Activated T-cell treated with anti-CD3 and anti-CD28 coated beads, Interleukin-2, amount 50 U/mL, for 72 hours (primary cell): ENCODE results near the gene DHX30. TPM values are rescaled to one million over a fixed set of nuclear protein-coding genes. Genes with fewer than 3 reads are reported as not detected.

Experiments
- ATAC-seq, 2 donors: fragments of 150-1000 bp; cut with Tn5 transposase; replicated peaks in 1 of 2; 2 replicates each; pipeline ENCODE4 v1.10.0; 2021; ENCODE audit warnings: moderate library complexity in 2 of 2, mild to moderate bottlenecking in 1 of 2
- DNase-seq, 2 donors: peaks; one replicate each; pipeline ENCODE4 v3.0.0; 2021 to 2022; ENCODE audit warnings: mixed read lengths in 1 of 2
- H3K27ac Mint-ChIP-seq: one replicate; pipeline ENCODE4 v1.8.0; 2022; ENCODE audit warnings: mild to moderate bottlenecking, moderate library complexity, mixed read lengths
- H3K27me3 Mint-ChIP-seq: one replicate; pipeline ENCODE4 v1.8.0; 2022; ENCODE audit warnings: low read depth, mixed read lengths
- H3K36me3 Mint-ChIP-seq, 2 donors: one replicate each; pipeline ENCODE4 v1.8.0; 2022; ENCODE audit warnings: mixed read lengths in 2 of 2, mild to moderate bottlenecking in 1 of 2; ENCODE audit not compliant: insufficient read depth in 2 of 2
- H3K4me1 Mint-ChIP-seq: one replicate; pipeline ENCODE4 v1.8.0; 2022; ENCODE audit warnings: low read depth, mixed read lengths
- H3K4me3 Mint-ChIP-seq, 2 donors: one replicate each; pipeline ENCODE4 v1.8.0; 2022; ENCODE audit warnings: mild to moderate bottlenecking in 2 of 2, mixed read lengths in 2 of 2, moderate library complexity in 2 of 2
- H3K9me3 Mint-ChIP-seq, 2 donors: one replicate each; pipeline ENCODE4 v1.8.0; 2022; ENCODE audit warnings: mixed read lengths in 2 of 2
- total RNA-seq, 2 donors: library from RNA; stranded (reverse); gene quantifications; one replicate each; pipeline ENCODE4 v1.2.3, GENCODE V29; 2022

DHX30 gene
- total RNA-seq, 2 donors from 2014 or later, result 71.1 to 82.8 TPM

GRCh38 chr3:47890126-47890827 is 87.3 kb downstream of the DHX30 start:
- H3K27ac Mint-ChIP-seq, result no peak overlapping the region
- H3K27me3 Mint-ChIP-seq, result no peaks in the 10 kb centered on the region
- no peaks in the 10 kb centered on the region for H3K9me3 Mint-ChIP-seq
- H3K4me1 Mint-ChIP-seq, result no peaks in the 10 kb centered on the region
- H3K36me3 Mint-ChIP-seq, result peaks cover 2 to 9% of the 10 kb centered on the region in 2 donors
- no peak for ATAC-seq
- DNase-seq, result no peak
- no peak overlapping the region for H3K4me3 Mint-ChIP-seq

GRCh38 chr3:47890828-47891612 is 88.1 kb downstream of the DHX30 start:
- ATAC-seq, result no peak
- no peaks in the 10 kb centered on the region for H3K27me3 Mint-ChIP-seq
- peaks cover 2 to 9% of the 10 kb centered on the region in 2 donors for H3K36me3 Mint-ChIP-seq
- H3K9me3 Mint-ChIP-seq, result no peaks in the 10 kb centered on the region
- no peak for DNase-seq
- no peak overlapping the region for H3K27ac Mint-ChIP-seq
- H3K4me3 Mint-ChIP-seq, result no peak overlapping the region
- no peaks in the 10 kb centered on the region for H3K4me1 Mint-ChIP-seq

- H3K9me3 Mint-ChIP-seq, result no peaks in the 10 kb centered on the region
- no peaks in the 10 kb centered on the region for H3K4me1 Mint-ChIP-seq
- no peaks in the 10 kb centered on the region for H3K27me3 Mint-ChIP-seq
- H3K27ac Mint-ChIP-seq, result no peak overlapping the region
- DNase-seq, result no peak
- no peak overlapping the region for H3K4me3 Mint-ChIP-seq
- H3K36me3 Mint-ChIP-seq, result peaks cover 2 to 6% of the 10 kb centered on the region in 2 donors
- ATAC-seq, result no peak
Measured at GRCh38 chr3:47891613-47892005, 88.7 kb downstream of the DHX30 start.

- Mint-ChIP-seq H3K4me1 (no peaks in the 10 kb centered on the region), H3K27me3 (no peaks in the 10 kb centered on the region), H3K36me3 (peaks cover 2 to 5% of the 10 kb centered on the region in 2 donors), H3K9me3 (no peaks in the 10 kb centered on the region), H3K4me3 (no peak overlapping the region), H3K27ac (no peak overlapping the region)
- no peak for DNase-seq
- no peak for ATAC-seq
Measured at GRCh38 chr3:47892286-47893040, 89.5 kb downstream of the DHX30 start.

- DNase-seq, result no peak
- Mint-ChIP-seq H3K36me3 (peaks cover 1 to 2% of the 10 kb centered on the region in 2 donors), H3K4me3 (no peak overlapping the region), H3K4me1 (no peaks in the 10 kb centered on the region), H3K27me3 (no peaks in the 10 kb centered on the region), H3K27ac (no peak overlapping the region), H3K9me3 (no peaks in the 10 kb centered on the region)
- no peak for ATAC-seq
Measured at GRCh38 chr3:47895241-47895640, 92.3 kb downstream of the DHX30 start.

GRCh38 chr3:47896736-47897135 is 93.8 kb downstream of the DHX30 start:
- ATAC-seq, result no peak

GRCh38 chr3:47897954-47898353 is 95.0 kb downstream of the DHX30 start:
- no peaks in the 10 kb centered on the region for H3K4me1 Mint-ChIP-seq
- H3K27me3 Mint-ChIP-seq, result no peaks in the 10 kb centered on the region
- no peaks in the 10 kb centered on the region for H3K9me3 Mint-ChIP-seq
- no peak overlapping the region for H3K4me3 Mint-ChIP-seq
- ATAC-seq, result no peak
- no peaks in the 10 kb centered on the region for H3K36me3 Mint-ChIP-seq
- H3K27ac Mint-ChIP-seq, result no peak overlapping the region
- no peak for DNase-seq

More at GRCh38 chr3:47896736-47897135, 93.8 kb downstream of the DHX30 start:
- Mint-ChIP-seq H3K4me3 (no peak overlapping the region), H3K27ac (no peak overlapping the region), H3K4me1 (no peaks in the 10 kb centered on the region), H3K9me3 (no peaks in the 10 kb centered on the region), H3K27me3 (no peaks in the 10 kb centered on the region), H3K36me3 (no peaks in the 10 kb centered on the region)
- DNase-seq, result no peak

- H3K27ac Mint-ChIP-seq, result no peak overlapping the region
- H3K4me1 Mint-ChIP-seq, result no peaks in the 10 kb centered on the region
- H3K36me3 Mint-ChIP-seq, result no peaks in the 10 kb centered on the region
- no peaks in the 10 kb centered on the region for H3K9me3 Mint-ChIP-seq
- no peak for ATAC-seq
- H3K4me3 Mint-ChIP-seq, result no peak overlapping the region
- no peaks in the 10 kb centered on the region for H3K27me3 Mint-ChIP-seq
- DNase-seq, result no peak
Measured at GRCh38 chr3:47899495-47900108, 96.7 kb downstream of the DHX30 start.

Other genes with a start within 250 kb of the DHX30 start
- gene CSPG5, start 224.3 kb upstream of the DHX30 start, total RNA-seq, result under 1 TPM; 0.30 to 0.48 TPM
- gene SMARCC1, start 21.2 kb upstream of the DHX30 start, total RNA-seq, result 100 to 1,000 TPM in 1 of 2 donors, 10 to 100 TPM in 1; 98.0 to 118 TPM
- 100 to 1,000 TPM; 135 to 149 TPM for gene MAP4, start 213.3 kb downstream of the DHX30 start, total RNA-seq